H9 (cell line): ENCODE measurements around the gene POLR1C. TPM values are rescaled to one million over a fixed set of nuclear protein-coding genes. Genes with fewer than 3 reads are reported as not detected.

Experiments
- DNase-seq: peaks from one replicate; pipeline ENCODE4 v3.0.0-alpha.2; 2017
- H2AFZ ChIP-seq: one replicate; pipeline ENCODE4 v1.6.1; 2013; ENCODE audit warnings: mild to moderate bottlenecking, low read length, control low read depth, moderate library complexity
- H2AK5ac ChIP-seq: 2 replicates; pipeline ENCODE4 v1.6.1; 2013; ENCODE audit warnings: low read length, control low read depth, mixed read lengths; ENCODE audit not compliant: insufficient read length
- H2BK120ac ChIP-seq: one replicate; pipeline ENCODE4 v1.6.1; 2013; ENCODE audit warnings: low read depth, mild to moderate bottlenecking, low read length, control low read depth, inconsistent platforms; ENCODE audit not compliant: poor library complexity, severe bottlenecking
- H2BK12ac ChIP-seq: 2 replicates; pipeline ENCODE4 v1.6.1; 2013; ENCODE audit warnings: low read length, control low read depth, mixed read lengths, low read depth; ENCODE audit not compliant: insufficient read length
- H2BK15ac ChIP-seq: 2 replicates; pipeline ENCODE4 v1.6.1; 2013; ENCODE audit warnings: low read depth, low read length, control low read depth
- H2BK20ac ChIP-seq: one replicate; pipeline ENCODE4 v1.6.1; 2013; ENCODE audit warnings: low read depth, mild to moderate bottlenecking, low read length, control low read depth, inconsistent platforms; ENCODE audit not compliant: poor library complexity, severe bottlenecking
- H2BK5ac ChIP-seq: 2 replicates; pipeline ENCODE4 v1.6.1; 2013; ENCODE audit warnings: low read length, control low read depth, mixed read lengths; ENCODE audit not compliant: insufficient read length
- H3K14ac ChIP-seq: 2 replicates; pipeline ENCODE4 v1.6.1; 2013; ENCODE audit warnings: low read length, control low read depth; ENCODE audit not compliant: insufficient read depth
- H3K18ac ChIP-seq: 2 replicates; pipeline ENCODE4 v1.6.1; 2013; ENCODE audit warnings: low read depth, mild to moderate bottlenecking, mixed read lengths, low read length, control low read depth; ENCODE audit not compliant: insufficient read length
- H3K23ac ChIP-seq: 2 replicates; pipeline ENCODE4 v1.6.1; 2013; ENCODE audit warnings: low read length, control low read depth, mixed read lengths, low read depth; ENCODE audit not compliant: insufficient read length
- H3K23me2 ChIP-seq: 2 replicates; pipeline ENCODE4 v1.6.1; 2013; ENCODE audit warnings: low read depth, mild to moderate bottlenecking, mixed read lengths, low read length, control low read depth; ENCODE audit not compliant: insufficient read length, poor library complexity, severe bottlenecking
- H3K27ac ChIP-seq: 2 replicates; pipeline ENCODE4 v1.5.1; 2013; ENCODE audit warnings: low read length, control low read depth, mixed read lengths, low read depth; ENCODE audit not compliant: insufficient read length
- H3K27me3 ChIP-seq: 2 replicates; pipeline ENCODE4 v1.6.1; 2013; ENCODE audit warnings: low read length, control low read depth, inconsistent platforms; ENCODE audit not compliant: insufficient read depth
- H3K4ac ChIP-seq: 2 replicates; pipeline ENCODE4 v1.6.1; 2013; ENCODE audit warnings: low read depth, mild to moderate bottlenecking, control low read depth, inconsistent platforms, low read length, moderate library complexity
- H3K4me1 ChIP-seq: 2 replicates; pipeline ENCODE4 v1.6.1; 2013; ENCODE audit warnings: low read length, control low read depth, inconsistent platforms; ENCODE audit not compliant: insufficient read depth
- H3K4me2 ChIP-seq: 2 replicates; pipeline ENCODE4 v1.6.1; 2013; ENCODE audit warnings: low read length, control low read depth, mixed read lengths; ENCODE audit not compliant: insufficient read length, insufficient read depth
- H3K56ac ChIP-seq: 2 replicates; pipeline ENCODE4 v1.6.1; 2013; ENCODE audit warnings: low read depth, mild to moderate bottlenecking, mixed read lengths, low read length, control low read depth; ENCODE audit not compliant: insufficient read length
- H3K79me1 ChIP-seq: 2 replicates; pipeline ENCODE4 v1.6.1; 2013; ENCODE audit warnings: low read depth, mild to moderate bottlenecking, moderate library complexity, low read length, control low read depth, inconsistent platforms; ENCODE audit not compliant: insufficient read depth, poor library complexity, severe bottlenecking
- H3K79me2 ChIP-seq: 2 replicates; pipeline ENCODE4 v1.6.1; 2013; ENCODE audit warnings: low read length, control low read depth, inconsistent platforms; ENCODE audit not compliant: insufficient read depth
- H3K9ac ChIP-seq: 2 replicates; pipeline ENCODE4 v1.6.1; 2013; ENCODE audit warnings: low read length, control low read depth, mixed read lengths; ENCODE audit not compliant: insufficient read length; ENCODE audit errors: extremely low read depth
- H3K9me3 ChIP-seq: one replicate; pipeline ENCODE4 v1.6.1; 2013; ENCODE audit warnings: low read depth, low read length, inconsistent platforms; ENCODE audit not compliant: control insufficient read depth
- H3T11ph ChIP-seq: one replicate; pipeline ENCODE4 v1.6.1; 2013; ENCODE audit warnings: mild to moderate bottlenecking, low read length, control low read depth, inconsistent platforms
- H4K20me1 ChIP-seq: one replicate; pipeline ENCODE4 v1.6.1; 2013; ENCODE audit not compliant: control insufficient read depth, insufficient read length, insufficient read depth
- H4K5ac ChIP-seq: 2 replicates; pipeline ENCODE4 v1.6.1; 2013; ENCODE audit warnings: low read depth, mild to moderate bottlenecking, mixed read lengths, low read length, control low read depth; ENCODE audit not compliant: insufficient read length
- H4K8ac ChIP-seq: replicated peaks from 2 replicates; pipeline ENCODE4 v1.6.1; 2013; ENCODE audit warnings: low read length, control low read depth, mixed read lengths, low read depth; ENCODE audit not compliant: insufficient read length
- H4K91ac ChIP-seq: 2 replicates; pipeline ENCODE4 v1.6.1; 2013; ENCODE audit warnings: low read depth, mild to moderate bottlenecking, moderate library complexity, mixed read lengths, low read length, control low read depth; ENCODE audit not compliant: insufficient read length
- H3K27ac Mint-ChIP-seq, 3 experiments: 2 replicates in 2 of 3; 3 replicates in 1 of 3; pipeline ENCODE4 v1.8.0; 2020 to 2021; ENCODE audit warnings: mixed read lengths in 3 of 3, mild to moderate bottlenecking in 1 of 3, moderate library complexity in 1 of 3
- H3K27me3 Mint-ChIP-seq: 2 replicates; pipeline ENCODE4 v1.8.0; 2021; ENCODE audit warnings: low read depth, mild to moderate bottlenecking, moderate library complexity, mixed read lengths
- H3K36me3 Mint-ChIP-seq, 3 experiments: 2 replicates in 2 of 3; 3 replicates in 1 of 3; pipeline ENCODE4 v1.8.0; 2020 to 2021; ENCODE audit warnings: low read depth in 3 of 3, mixed read lengths in 3 of 3; ENCODE audit not compliant: insufficient read depth in 1 of 3
- H3K4me1 Mint-ChIP-seq, 2 experiments: 2 replicates each; pipeline ENCODE4 v1.8.0; 2020; ENCODE audit warnings: mixed read lengths in 2 of 2
- H3K4me3 Mint-ChIP-seq, 2 experiments: 2 replicates in 1 of 2; 3 replicates in 1 of 2; pipeline ENCODE4 v1.8.0; 2020 to 2021; ENCODE audit warnings: mild to moderate bottlenecking in 2 of 2, mixed read lengths in 2 of 2, moderate library complexity in 1 of 2
- H3K9me3 Mint-ChIP-seq, 2 experiments: 2 replicates in 1 of 2; 3 replicates in 1 of 2; pipeline ENCODE4 v1.8.0; 2020; ENCODE audit warnings: mild to moderate bottlenecking in 2 of 2, mixed read lengths in 2 of 2, moderate library complexity in 1 of 2
- WGBS: extraction: QIAGEN DNeasy Blood & Tissue Kit; methylation state at CpG from one replicate; pipeline ENCODE4 v1.1.7; 2013; ENCODE audit warnings: missing lambda C conversion rate, low lambda C conversion rate, mixed read lengths; ENCODE audit not compliant: insufficient read length; ENCODE audit errors: extremely low coverage; 5-methylcytosine and 5-hydroxymethylcytosine counted together
- total RNA-seq: library from RNA; stranded (reverse); gene quantifications from 2 replicates; pipeline ENCODE4 v1.2.1, GENCODE V29; 2021
- TF ChIP-seq, protein P1 (sequence below): fragments of 200-600 bp; sonication (generic); conservative IDR thresholded peaks from 3 replicates; pipeline ENCODE4 v1.8.0; 2021; ENCODE audit warnings: antibody characterized with exemption, mild to moderate bottlenecking

POLR1C gene
- total RNA-seq, 1 experiment from 2014 or later, result 75.8 TPM

DNA sequence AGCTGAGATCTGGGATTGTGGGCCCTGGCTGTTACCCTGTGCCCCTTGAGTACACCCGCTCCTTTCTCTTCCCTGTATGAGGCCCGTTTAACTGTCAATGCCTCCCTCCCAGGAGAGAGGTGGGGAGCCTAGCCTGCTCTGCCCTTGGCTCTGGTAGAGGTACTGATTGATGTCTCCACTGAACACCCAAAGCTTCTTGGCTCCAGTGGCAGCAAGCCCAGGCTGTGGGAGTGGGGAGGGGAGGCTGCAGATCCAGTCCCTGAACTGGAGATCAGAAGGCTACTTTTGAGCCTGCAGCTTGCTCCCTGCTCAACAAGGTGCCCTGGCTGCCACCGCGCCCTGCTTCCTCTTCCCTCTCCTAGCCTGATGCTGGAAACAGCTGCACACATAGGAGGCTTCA is 14.2 kb upstream of the POLR1C start:
- Histone ChIP-seq H3K4me1 (no peaks in the 10 kb centered on the region), H2BK120ac (no peak overlapping the region), H3K79me2 (no peaks in the 10 kb centered on the region), H3K79me1 (no peaks in the 10 kb centered on the region), H2BK15ac (no peak overlapping the region), H4K5ac (no peak overlapping the region), H2AFZ (no peak overlapping the region), H3K27me3 (no peaks in the 10 kb centered on the region), H2BK20ac (no peak overlapping the region), H3T11ph (no peak overlapping the region), H3K14ac (no peak overlapping the region), H3K4me2 (no peak overlapping the region), H2AK5ac (no peak overlapping the region), H2BK12ac (no peak overlapping the region), H3K9ac (no peak overlapping the region), H3K56ac (no peak overlapping the region), H4K91ac (no peak overlapping the region), H2BK5ac (no peak overlapping the region), H3K18ac (no peak overlapping the region), H3K27ac (no peak overlapping the region), H4K8ac (no peak overlapping the region), H3K23me2 (no peaks in the 10 kb centered on the region), H3K23ac (no peak overlapping the region), H3K4ac (no peak overlapping the region), H4K20me1 (no peaks in the 10 kb centered on the region), H3K9me3 (no peaks in the 10 kb centered on the region)
- H3K9me3 Mint-ChIP-seq, result no peaks in the 10 kb centered on the region
- 0 out of 4 replicates have a peak, but pooled peaks cover 0 to 2% of the 10 kb centered on the region in 2 experiments for H3K4me1 Mint-ChIP-seq
- DNase-seq, result no peak
- H3K36me3 Mint-ChIP-seq, result peaks cover 27 to 80% (median 65%) of the 10 kb centered on the region in 3 experiments
- no peak overlapping the region for H3K4me3 Mint-ChIP-seq
- no peak overlapping the region; a peak in 1 of 7 replicates for H3K27ac Mint-ChIP-seq
- TF ChIP-seq, protein P1, sequence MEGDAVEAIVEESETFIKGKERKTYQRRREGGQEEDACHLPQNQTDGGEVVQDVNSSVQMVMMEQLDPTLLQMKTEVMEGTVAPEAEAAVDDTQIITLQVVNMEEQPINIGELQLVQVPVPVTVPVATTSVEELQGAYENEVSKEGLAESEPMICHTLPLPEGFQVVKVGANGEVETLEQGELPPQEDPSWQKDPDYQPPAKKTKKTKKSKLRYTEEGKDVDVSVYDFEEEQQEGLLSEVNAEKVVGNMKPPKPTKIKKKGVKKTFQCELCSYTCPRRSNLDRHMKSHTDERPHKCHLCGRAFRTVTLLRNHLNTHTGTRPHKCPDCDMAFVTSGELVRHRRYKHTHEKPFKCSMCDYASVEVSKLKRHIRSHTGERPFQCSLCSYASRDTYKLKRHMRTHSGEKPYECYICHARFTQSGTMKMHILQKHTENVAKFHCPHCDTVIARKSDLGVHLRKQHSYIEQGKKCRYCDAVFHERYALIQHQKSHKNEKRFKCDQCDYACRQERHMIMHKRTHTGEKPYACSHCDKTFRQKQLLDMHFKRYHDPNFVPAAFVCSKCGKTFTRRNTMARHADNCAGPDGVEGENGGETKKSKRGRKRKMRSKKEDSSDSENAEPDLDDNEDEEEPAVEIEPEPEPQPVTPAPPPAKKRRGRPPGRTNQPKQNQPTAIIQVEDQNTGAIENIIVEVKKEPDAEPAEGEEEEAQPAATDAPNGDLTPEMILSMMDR, result no peak
- peaks cover 5% of the 10 kb centered on the region for H3K27me3 Mint-ChIP-seq
- WGBS, result no CpG with 5 or more reads among the region's 4 CpGs
